Pancreas (tissue), 10 donors: ENCODE data around the gene AZU1. TPM values are rescaled to one million over a fixed set of nuclear protein-coding genes. Genes with fewer than 3 reads are reported as not detected.
A peak's percentile ranks its signal among the peaks of the same experiment; 100 is the strongest.

Source experiments
- ATAC-seq, 4 donors: fragments of 200-7000 bp; cut with Tn5 transposase; one replicate each; pipeline versions ENCODE4 v1.8.0 to v1.9.1; 2020; ENCODE audit warnings: mild to moderate bottlenecking in 4 of 4, moderate library complexity in 4 of 4
- DNase-seq, 6 donors: peaks; one replicate each; pipeline ENCODE4 v3.0.0-alpha.2; 2020
- FAIRE-seq: peaks from 2 replicates; lab custom pipeline; 2012; peaks lifted over from hg19 to GRCh38; lab: Jason Lieb, UNC
- H3K27ac ChIP-seq, 4 donors: fragments of 200-600 bp; sonication (generic); 1 replicate in 3 of 4; 2 replicates in 1 of 4; pipeline versions ENCODE4 v1.5.0 to v1.8.0; 2020
- H3K27me3 ChIP-seq, 4 donors: fragments of 200-600 bp; one replicate each; pipeline ENCODE4 v1.8.0; 2021
- H3K36me3 ChIP-seq, 3 donors: fragments of 200-600 bp; sonication (generic) in 1 of 3; one replicate each; pipeline versions ENCODE4 v1.5.0 to v1.8.0; 2020 to 2021
- H3K4me1 ChIP-seq, 3 donors: fragments of 200-600 bp; one replicate each; pipeline ENCODE4 v1.8.0; 2021
- H3K4me3 ChIP-seq, 4 donors: fragments of 200-600 bp; sonication (generic) in 2 of 4; one replicate each; pipeline versions ENCODE4 v1.5.0 to v1.8.0; 2020 to 2021
- H3K9me3 ChIP-seq, 4 donors: fragments of 200-600 bp; one replicate each; pipeline ENCODE4 v1.8.0; 2021
- WGBS, 2 donors: extraction: QIAGEN DNeasy Blood & Tissue Kit; methylation state at CpG; one replicate each; pipeline ENCODE4 v1.1.7; 2013; 5-methylcytosine and 5-hydroxymethylcytosine counted together
- intact Hi-C, 3 donors: fragments of 100-400 bp; cut with DNase I; formaldehyde crosslinking; loops; one replicate each; pipeline versions ENCODE4 v1.11.1 to v1.14.2; 2022
- polyA plus RNA-seq, 2 donors: library from polyadenylated mRNA; stranded (reverse); fragments of 200-250 nt; gene quantifications; one replicate each; pipeline ENCODE4 v1.2.3, GENCODE V29; 2013
- total RNA-seq, 6 donors: library from RNA; stranded (reverse); fragmentation: NEBNext Ultra II Directional in 4 of 6; extraction: Animal tissue kit (Norgen Biotek cat#: 25700) in 4 of 6; gene quantifications; one replicate each; pipeline versions ENCODE4 v1.2.1 to v1.2.4, GENCODE V29; 2021 to 2023
- TF ChIP-seq, protein P1 (sequence below), 4 donors: fragments of 200-600 bp; sonication (generic) in 3 of 4; IDR thresholded peaks; one replicate each; pipeline versions ENCODE4 v1.5.0 to v1.8.0; 2021; ENCODE audit warnings: antibody characterized with exemption in 4 of 4
- donor health status: healthy with polysubstance abuse.
- donor health status: DM: no; HTN: no; CAD: no; lungs with moderate emphysema.
- donor health status: DM: no; HTN: no; CAD: no.
- donor health status: control.
- donor health status: control.
- donor health status: Bipolar disorder and iron deficiency.
- donor health status: DM: yes; HTN: yes; CAD: no.
- donor health status: DM: no; HTN: no; CAD: no.
- donor health status: DM: no; HTN: no; CAD: no.
- donor health status: DM: yes; HTN: yes; CAD: no.

Gene AZU1
- total and polyA plus RNA-seq, 8 donors, result 0.35 TPM; not detected in 7

GRCh38 chr19:808423-808775, 19.2 kb upstream of the AZU1 start:
- H3K4me3 ChIP-seq, result no peak overlapping the region
- no peaks in the 10 kb centered on the region for H3K27me3 ChIP-seq
- H3K9me3 ChIP-seq, result no peaks in the 10 kb centered on the region
- WGBS, 2 donors, result 93 to 95% methylated on average over 26 of the region's 26 CpGs
- DNase-seq (peak in 1 of 6 donors; percentile 35), ATAC-seq (no peak), FAIRE-seq (no peak)
- intact Hi-C loops, result no loop called here
- H3K36me3 ChIP-seq, result peaks cover 24 to 88% (median 76%) of the 10 kb centered on the region in 3 donors
- no peak overlapping the region for H3K27ac ChIP-seq
- H3K4me1 ChIP-seq, result no peaks in the 10 kb centered on the region
- TF ChIP-seq, protein P1, sequence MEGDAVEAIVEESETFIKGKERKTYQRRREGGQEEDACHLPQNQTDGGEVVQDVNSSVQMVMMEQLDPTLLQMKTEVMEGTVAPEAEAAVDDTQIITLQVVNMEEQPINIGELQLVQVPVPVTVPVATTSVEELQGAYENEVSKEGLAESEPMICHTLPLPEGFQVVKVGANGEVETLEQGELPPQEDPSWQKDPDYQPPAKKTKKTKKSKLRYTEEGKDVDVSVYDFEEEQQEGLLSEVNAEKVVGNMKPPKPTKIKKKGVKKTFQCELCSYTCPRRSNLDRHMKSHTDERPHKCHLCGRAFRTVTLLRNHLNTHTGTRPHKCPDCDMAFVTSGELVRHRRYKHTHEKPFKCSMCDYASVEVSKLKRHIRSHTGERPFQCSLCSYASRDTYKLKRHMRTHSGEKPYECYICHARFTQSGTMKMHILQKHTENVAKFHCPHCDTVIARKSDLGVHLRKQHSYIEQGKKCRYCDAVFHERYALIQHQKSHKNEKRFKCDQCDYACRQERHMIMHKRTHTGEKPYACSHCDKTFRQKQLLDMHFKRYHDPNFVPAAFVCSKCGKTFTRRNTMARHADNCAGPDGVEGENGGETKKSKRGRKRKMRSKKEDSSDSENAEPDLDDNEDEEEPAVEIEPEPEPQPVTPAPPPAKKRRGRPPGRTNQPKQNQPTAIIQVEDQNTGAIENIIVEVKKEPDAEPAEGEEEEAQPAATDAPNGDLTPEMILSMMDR (IDR thresholded peaks at IDR 0.05), result no peak

DNA sequence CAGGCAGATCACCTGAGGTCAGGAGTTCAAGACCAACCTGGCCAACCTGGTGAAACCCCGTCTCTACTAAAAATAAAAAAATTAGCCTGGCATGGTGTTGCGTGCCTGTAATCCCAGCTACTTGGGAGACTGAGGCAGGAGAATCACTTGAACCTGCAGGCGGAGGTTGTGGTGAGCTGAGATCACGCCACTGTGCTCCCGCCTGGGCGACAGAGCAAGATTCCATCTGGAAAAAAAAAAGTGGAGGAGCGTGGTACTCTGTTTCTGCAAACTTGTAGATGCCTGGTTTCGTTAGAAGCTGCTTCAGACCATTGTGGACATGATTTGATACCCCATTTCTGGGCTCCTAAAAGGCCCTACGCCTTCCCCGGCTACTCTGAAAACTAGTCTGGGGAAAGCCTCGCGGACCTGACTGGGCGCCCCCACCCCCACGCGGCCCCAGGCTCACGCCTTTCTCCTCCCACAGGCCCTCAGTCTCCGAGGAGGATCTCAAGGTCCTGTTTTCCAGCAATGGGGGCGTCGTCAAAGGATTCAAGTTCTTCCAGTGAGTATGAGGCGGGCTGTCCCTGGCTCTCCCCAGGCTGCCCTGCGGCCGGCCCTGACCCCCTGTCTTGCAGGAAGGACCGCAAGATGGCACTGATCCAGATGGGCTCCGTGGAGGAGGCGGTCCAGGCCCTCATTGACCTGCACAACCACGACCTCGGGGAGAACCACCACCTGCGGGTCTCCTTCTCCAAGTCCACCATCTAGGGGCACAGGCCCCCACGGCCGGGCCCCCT, 17.4 kb upstream of the AZU1 start:
- TF ChIP-seq, protein P1 (IDR thresholded peaks at IDR 0.05), result no peak
- peaks cover 24 to 73% (median 59%) of the 10 kb centered on the region in 3 donors for H3K36me3 ChIP-seq
- no peak for ATAC-seq
- no peaks in the 10 kb centered on the region for H3K9me3 ChIP-seq
- intact Hi-C loops, result no loop called here
- H3K4me1 ChIP-seq, result no peaks in the 10 kb centered on the region
- no peak overlapping the region for H3K4me3 ChIP-seq
- peak in 2 of 6 donors; percentile 62 to 82 for DNase-seq
- 84 to 88% methylated on average over 27 to 30 of the region's 30 CpGs for WGBS, 2 donors
- no peak overlapping the region for H3K27ac ChIP-seq
- no peak for FAIRE-seq
- no peaks in the 10 kb centered on the region for H3K27me3 ChIP-seq

- H3K27me3 ChIP-seq, result no peaks in the 10 kb centered on the region
- H3K9me3 ChIP-seq, result no peaks in the 10 kb centered on the region
- H3K4me3 ChIP-seq, result no peak overlapping the region
- H3K36me3 ChIP-seq, result peaks cover 20 to 66% (median 52%) of the 10 kb centered on the region in 3 donors
- intact Hi-C loops, result no loop called here
- H3K27ac ChIP-seq, result no peak overlapping the region
- ATAC-seq (peak in 1 of 4 donors; percentile 5), DNase-seq (peak in 1 of 6 donors; percentile 38), FAIRE-seq (no peak)
- H3K4me1 ChIP-seq, result no peaks in the 10 kb centered on the region
- 93% methylated on average over 25 of the region's 25 CpGs for WGBS, 2 donors
- TF ChIP-seq, protein P1 (IDR thresholded peaks at IDR 0.05), result no peak
Observed at GRCh38 chr19:810883-811489, 16.7 kb upstream of the AZU1 start.

- ATAC-seq (no peak), DNase-seq (no peak), FAIRE-seq (no peak)
- H3K9me3 ChIP-seq, result no peaks in the 10 kb centered on the region
- no peak overlapping the region for H3K4me3 ChIP-seq
- H3K27ac ChIP-seq, result no peak overlapping the region
- no peaks in the 10 kb centered on the region for H3K4me1 ChIP-seq
- H3K27me3 ChIP-seq, result no peaks in the 10 kb centered on the region
- intact Hi-C loops, result no loop called here
- TF ChIP-seq, protein P1 (IDR thresholded peaks at IDR 0.05), result no peak
- peaks cover 16 to 60% (median 46%) of the 10 kb centered on the region in 3 donors for H3K36me3 ChIP-seq
- WGBS, 2 donors, result 96% methylated on average over 20 of the region's 20 CpGs
Observed at GRCh38 chr19:811506-812048, 16.1 kb upstream of the AZU1 start.
